Mesothelial cell of epicardium (in vitro differentiated cells): ENCODE results near the gene IGFBP7. TPM values are rescaled to one million over a fixed set of nuclear protein-coding genes. Genes with fewer than 3 reads are reported as not detected.

Experiments
- DNase-seq, 2 experiments: peaks; one replicate each; pipeline ENCODE4 v3.0.0; 2021; ENCODE audit warnings: low spot score in 2 of 2; ENCODE audit not compliant: unreplicated experiment in 2 of 2
- H3K27ac Mint-ChIP-seq: 2 replicates; pipeline ENCODE4 v1.8.0; 2021; ENCODE audit warnings: mixed read lengths
- H3K27me3 Mint-ChIP-seq: 2 replicates; pipeline ENCODE4 v1.8.0; 2021; ENCODE audit warnings: low read depth, mixed read lengths
- H3K36me3 Mint-ChIP-seq: 2 replicates; pipeline ENCODE4 v1.8.0; 2021; ENCODE audit warnings: mixed read lengths
- H3K4me1 Mint-ChIP-seq: 2 replicates; pipeline ENCODE4 v1.8.0; 2021; ENCODE audit warnings: mixed read lengths
- H3K4me3 Mint-ChIP-seq: 2 replicates; pipeline ENCODE4 v1.8.0; 2021; ENCODE audit warnings: mild to moderate bottlenecking, moderate library complexity, mixed read lengths
- H3K9me3 Mint-ChIP-seq: 2 replicates; pipeline ENCODE4 v1.8.0; 2021; ENCODE audit warnings: mixed read lengths
- total RNA-seq: library from RNA; stranded (reverse); gene quantifications from 3 replicates; pipeline ENCODE4 v1.2.1, GENCODE V29; 2021
- TF ChIP-seq, protein P1 (sequence below): fragments of 200-600 bp; sonication (generic); IDR thresholded peaks from one replicate; pipeline ENCODE4 v1.5.0; 2021; ENCODE audit warnings: antibody characterized with exemption; ENCODE audit not compliant: unreplicated experiment

The IGFBP7 gene
- total RNA-seq, 1 donor from 2014 or later, result 114 TPM

DNA sequence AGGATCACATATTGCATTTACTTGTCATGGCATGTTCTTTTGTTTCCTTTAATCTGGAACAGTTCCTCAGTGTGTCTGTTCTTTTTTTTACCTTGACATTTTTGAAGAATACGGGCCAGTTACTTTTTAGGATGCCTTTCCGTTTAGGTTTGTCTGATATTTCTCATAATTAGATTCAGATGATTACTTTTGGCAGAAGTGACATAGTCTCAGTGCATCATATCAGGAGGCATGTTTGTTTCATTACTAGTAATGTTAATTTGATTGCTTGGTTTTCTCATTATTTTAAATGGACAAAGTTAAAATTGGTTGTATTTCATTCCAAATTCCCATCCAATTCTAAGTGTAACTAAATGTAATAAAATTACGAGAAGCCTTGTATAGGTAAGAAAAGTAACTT is 123.2 kb downstream of the IGFBP7 start:
- H3K36me3 Mint-ChIP-seq, result peaks cover 32% of the 10 kb centered on the region
- peaks cover 2% of the 10 kb centered on the region for H3K4me1 Mint-ChIP-seq
- H3K9me3 Mint-ChIP-seq, result no peaks in the 10 kb centered on the region
- no peaks in the 10 kb centered on the region for H3K27me3 Mint-ChIP-seq
- no peak for DNase-seq
- no peak overlapping the region for H3K27ac Mint-ChIP-seq
- TF ChIP-seq, protein P1, sequence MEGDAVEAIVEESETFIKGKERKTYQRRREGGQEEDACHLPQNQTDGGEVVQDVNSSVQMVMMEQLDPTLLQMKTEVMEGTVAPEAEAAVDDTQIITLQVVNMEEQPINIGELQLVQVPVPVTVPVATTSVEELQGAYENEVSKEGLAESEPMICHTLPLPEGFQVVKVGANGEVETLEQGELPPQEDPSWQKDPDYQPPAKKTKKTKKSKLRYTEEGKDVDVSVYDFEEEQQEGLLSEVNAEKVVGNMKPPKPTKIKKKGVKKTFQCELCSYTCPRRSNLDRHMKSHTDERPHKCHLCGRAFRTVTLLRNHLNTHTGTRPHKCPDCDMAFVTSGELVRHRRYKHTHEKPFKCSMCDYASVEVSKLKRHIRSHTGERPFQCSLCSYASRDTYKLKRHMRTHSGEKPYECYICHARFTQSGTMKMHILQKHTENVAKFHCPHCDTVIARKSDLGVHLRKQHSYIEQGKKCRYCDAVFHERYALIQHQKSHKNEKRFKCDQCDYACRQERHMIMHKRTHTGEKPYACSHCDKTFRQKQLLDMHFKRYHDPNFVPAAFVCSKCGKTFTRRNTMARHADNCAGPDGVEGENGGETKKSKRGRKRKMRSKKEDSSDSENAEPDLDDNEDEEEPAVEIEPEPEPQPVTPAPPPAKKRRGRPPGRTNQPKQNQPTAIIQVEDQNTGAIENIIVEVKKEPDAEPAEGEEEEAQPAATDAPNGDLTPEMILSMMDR, result no peak
- H3K4me3 Mint-ChIP-seq, result no peak overlapping the region

DNA sequence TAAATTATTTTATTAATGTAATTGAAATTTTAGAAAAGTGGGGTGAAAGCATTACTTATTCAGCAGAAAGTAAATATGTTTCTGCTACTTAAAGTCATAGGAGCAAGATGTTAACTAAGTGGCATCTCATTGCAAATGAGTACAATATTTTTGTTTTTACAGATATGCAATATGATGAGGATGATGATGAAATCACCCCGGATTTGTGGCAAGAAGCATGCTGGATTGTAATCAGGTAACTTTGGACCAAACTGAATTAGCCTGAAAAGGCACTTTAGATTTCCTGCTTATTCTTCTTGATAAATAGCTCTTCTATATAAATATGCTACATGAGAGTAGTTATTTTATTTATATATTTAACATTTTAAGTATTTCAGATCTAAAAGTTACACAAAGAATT is 124.0 kb downstream of the IGFBP7 start:
- Mint-ChIP-seq H3K36me3 (peaks cover 24% of the 10 kb centered on the region), H3K4me1 (peaks cover 10% of the 10 kb centered on the region), H3K27ac (no peak overlapping the region), H3K4me3 (no peak overlapping the region), H3K27me3 (no peaks in the 10 kb centered on the region), H3K9me3 (no peaks in the 10 kb centered on the region)
- no peak for DNase-seq
- TF ChIP-seq, protein P1, result no peak

DNA sequence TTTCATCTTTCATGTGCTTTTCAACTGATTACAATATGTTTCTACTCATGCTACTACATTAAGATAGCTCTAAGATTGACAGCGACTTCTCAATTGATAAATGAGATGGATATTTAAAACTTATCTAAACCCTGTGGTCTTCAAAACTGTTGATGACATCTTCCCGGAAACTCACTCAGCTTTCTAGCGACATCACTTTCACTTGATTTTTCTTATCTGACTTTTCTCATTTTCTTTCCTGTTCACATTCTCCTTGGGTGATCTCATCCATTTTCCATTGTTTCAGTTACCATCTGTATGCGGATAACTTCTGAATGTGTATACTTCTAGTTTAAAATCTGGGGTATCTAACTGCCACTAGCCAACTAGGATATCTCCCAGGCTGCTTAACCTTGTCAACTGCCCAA is 128.4 kb downstream of the IGFBP7 start:
- H3K4me1 Mint-ChIP-seq, result peaks cover 34% of the 10 kb centered on the region
- H3K9me3 Mint-ChIP-seq, result no peaks in the 10 kb centered on the region
- H3K4me3 Mint-ChIP-seq, result peak overlapping the region; percentile 0
- TF ChIP-seq, protein P1, result no peak
- peak overlapping the region; percentile 39 for H3K27ac Mint-ChIP-seq
- H3K36me3 Mint-ChIP-seq, result peaks cover 7% of the 10 kb centered on the region
- no peak for DNase-seq
- no peaks in the 10 kb centered on the region for H3K27me3 Mint-ChIP-seq

Other genes starting within 250 kb of the IGFBP7 start
- gene REST, start 202.5 kb downstream of the IGFBP7 start, total RNA-seq, result 81.9 to 88.3 TPM (median 86.8 TPM) in 3 replicates
- gene NOA1, start 132.8 kb downstream of the IGFBP7 start, total RNA-seq, result 17.5 to 18.4 TPM (median 17.6 TPM) in 3 replicates
- 99.7 to 103 TPM (median 102 TPM) in 3 replicates for gene POLR2B, start 131.5 kb downstream of the IGFBP7 start, total RNA-seq